K562 (cell line): Measurements from ENCODE around the gene TLNRD1. TPM values are rescaled to one million over a fixed set of nuclear protein-coding genes. Genes with fewer than 3 reads are reported as not detected.

Experiments used
- CBFB ChIP-seq: sonication (generic); formaldehyde crosslinking; IDR thresholded peaks from 2 replicates; pipeline ENCODE4 v1.4.0; 2020; ENCODE audit warnings: mild to moderate bottlenecking, missing genetic modification reagents
- CBX5 ChIP-seq: IDR thresholded peaks from 2 replicates; pipeline ENCODE4 v1.6.1; 2014; ENCODE audit warnings: low read depth, borderline replicate concordance
- HDAC6 ChIP-seq: IDR thresholded peaks from 2 replicates; pipeline ENCODE4 v1.6.1; 2012; ENCODE audit warnings: low read depth, mild to moderate bottlenecking, control low read depth, inconsistent platforms, low read length, moderate library complexity
- MYBL2 ChIP-seq, 2 experiments: fragments of 450-650 bp in 1 of 2; sonication (generic) in 1 of 2; formaldehyde crosslinking in 1 of 2; IDR thresholded peaks; 2 replicates each; pipeline versions ENCODE4 v1.6.1 to v1.8.1; 2017 to 2022; ENCODE audit warnings: borderline replicate concordance in 1 of 2, inconsistent platforms in 1 of 2, low read depth in 1 of 2, mild to moderate bottlenecking in 1 of 2, missing genetic modification reagents in 1 of 2, moderate library complexity in 1 of 2
- NBN ChIP-seq: fragments of 450-650 bp; IDR thresholded peaks from 2 replicates; pipeline ENCODE4 v1.6.1; 2016; ENCODE audit warnings: low read depth, mild to moderate bottlenecking
- NFE2L1 ChIP-seq: fragments of 450-650 bp; IDR thresholded peaks from 2 replicates; pipeline ENCODE4 v1.6.1; 2016; ENCODE audit warnings: missing genetic modification characterization, low read depth, mild to moderate bottlenecking, missing compliant biosample characterization, moderate library complexity, borderline replicate concordance
- RFX7 ChIP-seq: fragments of 250-450 bp; sonication (Bioruptor Pico); IDR thresholded peaks from 2 replicates; pipeline ENCODE4 v1.5.1; 2021; ENCODE audit warnings: mild to moderate bottlenecking
- ZNF134 ChIP-seq: fragments of 250-450 bp; sonication (Bioruptor Pico); conservative IDR thresholded peaks from 2 replicates; pipeline ENCODE4 v1.4.0; 2020
- ZNF197 ChIP-seq: fragments of 200-800 bp; sonication (Bioruptor generic); IDR thresholded peaks from 2 replicates; pipeline ENCODE4 v1.6.1; 2016; ENCODE audit warnings: low read depth, missing genetic modification characterization, missing compliant biosample characterization
- ZNF274 ChIP-seq: IDR thresholded peaks from 2 replicates; pipeline ENCODE4 v1.6.1; 2011; ENCODE audit warnings: low read depth, mild to moderate bottlenecking, low read length, moderate library complexity, borderline replicate concordance
- ZNF507 ChIP-seq: conservative IDR thresholded peaks from 2 replicates; pipeline ENCODE4 v1.6.1; 2017; ENCODE audit warnings: missing genetic modification characterization, missing compliant biosample characterization
- ZNF830 ChIP-seq: fragments of 250-450 bp; sonication (Bioruptor Pico); IDR thresholded peaks from 2 replicates; pipeline ENCODE4 v1.5.0; 2021; ENCODE audit warnings: mild to moderate bottlenecking
- polyA plus RNA-seq, 8 experiments: library from polyadenylated mRNA; depleted of rRNA in 4 of 8; stranded (reverse) in 5 of 8; unstranded in 3 of 8; fragments of >200 nt; fragmentation: Nextera tagmentation in 2 of 8; fragmentation: Illumina TruSeq in 1 of 8; extraction: Ambion mirVana in 2 of 8; extraction: Trizol in 1 of 8; gene quantifications; 2 replicates each; pipeline versions ENCODE4 v1.2.1 to v1.2.3, GENCODE V29; 2011 to 2014; ENCODE audit warnings: inconsistent platforms in 1 of 8, missing spikeins in 1 of 8
- total RNA-seq, 7 experiments: library from RNA; depleted of rRNA in 6 of 7; stranded (reverse); fragments of >200 nt in 6 of 7; fragmentation: Illumina TruSeq in 2 of 7; extraction: Trizol in 2 of 7; gene quantifications; 2 replicates each; pipeline versions ENCODE4 v1.2.1 to v1.2.3, GENCODE V29; 2011 to 2021; ENCODE audit warnings: low replicate concordance in 1 of 7
- TF ChIP-seq, protein P1 (sequence below): fragments of 450-650 bp; formaldehyde crosslinking; IDR thresholded peaks from 2 replicates; pipeline ENCODE4 v1.4.0; 2020; ENCODE audit warnings: mild to moderate bottlenecking, moderate library complexity
- TF ChIP-seq, protein P2 (sequence below): fragments of 450-650 bp; formaldehyde crosslinking; IDR thresholded peaks from 2 replicates; pipeline ENCODE4 v1.4.0; 2022; ENCODE audit warnings: missing genetic modification characterization
- TF ChIP-seq, protein P3 (sequence below), 2 experiments: fragments of 450-650 bp in 1 of 2; sonication (generic) in 1 of 2; formaldehyde crosslinking in 1 of 2; IDR thresholded peaks; 2 replicates each; pipeline versions ENCODE4 v1.7.1 to v1.9.0; 2016 to 2022; ENCODE audit warnings: inconsistent platforms in 1 of 2, mild to moderate bottlenecking in 1 of 2, missing genetic modification reagents in 1 of 2

Gene TLNRD1
- total and polyA plus RNA-seq, 9 of the 15 experiments (the other 6 are each of a cell fraction or from before 2014, with no cell fraction given) = 1.1 to 33.1 (median 5.7) TPM

DNA sequence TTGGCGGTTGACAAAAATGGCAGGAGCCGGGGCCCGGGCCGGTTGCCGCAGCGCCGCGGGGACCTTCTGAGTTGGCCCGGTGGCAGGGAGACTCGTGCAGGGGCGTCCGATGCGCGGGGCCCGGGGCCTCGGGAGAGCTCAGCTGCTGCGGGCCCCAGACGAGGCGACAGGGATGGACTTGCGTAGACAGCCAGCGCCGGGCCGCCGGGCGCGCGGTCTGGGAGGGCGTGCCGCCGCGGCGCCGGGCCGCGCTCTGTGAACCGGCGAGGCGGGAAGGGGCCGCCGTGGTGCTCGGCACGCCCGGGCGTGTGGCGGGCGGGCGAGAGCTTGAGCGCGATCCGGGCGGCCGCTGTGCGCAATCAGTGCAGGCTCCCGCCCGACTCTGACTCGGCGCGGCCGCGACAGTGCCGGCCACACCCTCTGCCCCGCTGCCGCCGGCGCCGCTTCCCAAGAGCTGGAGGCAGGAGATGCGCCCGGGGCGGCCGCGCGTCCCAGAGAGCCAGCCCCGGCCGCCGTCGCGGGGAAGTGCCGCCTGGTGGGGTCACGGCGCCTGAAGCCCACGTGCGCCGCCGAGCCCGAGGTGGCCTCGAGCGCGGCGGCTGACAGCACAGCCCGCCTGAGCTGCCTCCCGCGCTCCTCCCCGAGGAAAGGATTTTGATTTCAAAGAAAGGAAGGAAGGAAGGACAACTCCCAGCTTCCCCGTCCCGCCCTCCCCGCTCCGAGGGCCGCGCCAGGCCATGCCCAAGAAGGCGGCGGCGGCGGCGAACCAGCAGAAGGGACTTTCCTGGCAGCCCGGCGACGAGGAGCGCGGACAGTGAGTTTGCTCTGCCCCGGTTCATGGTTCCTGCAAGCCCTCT, 657 bp downstream of the TLNRD1 start (continued):
- TF ChIP-seq CBFB (CRISPR knock-in tag) (no peak), ZNF134 (CRISPR knock-in tag) (no peak), ZNF274 (no peak), ZNF197 (CRISPR knock-in tag) (no peak), RFX7 (CRISPR knock-in tag) (no peak), ZNF830 (CRISPR knock-in tag) (no peak), MYBL2 (IDR thresholded peaks at IDR 0.05; ENCODE audit: low read depth) (no peak), MYBL2 (CRISPR knock-in tag; IDR thresholded peaks at IDR 0.05; ENCODE audit: borderline replicate concordance) (no peak), CBX5 (no peak), ZNF507 (tag) (no peak), NFE2L1 (tag) (no peak), HDAC6 (no peak), NBN (no peak)
- TF ChIP-seq, protein P1, sequence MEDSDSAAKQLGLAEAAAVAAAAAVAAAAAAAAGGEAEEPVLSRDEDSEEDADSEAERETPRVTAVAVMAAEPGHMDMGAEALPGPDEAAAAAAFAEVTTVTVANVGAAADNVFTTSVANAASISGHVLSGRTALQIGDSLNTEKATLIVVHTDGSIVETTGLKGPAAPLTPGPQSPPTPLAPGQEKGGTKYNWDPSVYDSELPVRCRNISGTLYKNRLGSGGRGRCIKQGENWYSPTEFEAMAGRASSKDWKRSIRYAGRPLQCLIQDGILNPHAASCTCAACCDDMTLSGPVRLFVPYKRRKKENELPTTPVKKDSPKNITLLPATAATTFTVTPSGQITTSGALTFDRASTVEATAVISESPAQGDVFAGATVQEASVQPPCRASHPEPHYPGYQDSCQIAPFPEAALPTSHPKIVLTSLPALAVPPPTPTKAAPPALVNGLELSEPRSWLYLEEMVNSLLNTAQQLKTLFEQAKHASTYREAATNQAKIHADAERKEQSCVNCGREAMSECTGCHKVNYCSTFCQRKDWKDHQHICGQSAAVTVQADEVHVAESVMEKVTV (CRISPR knock-in tag) = no peak
- TF ChIP-seq, protein P2, sequence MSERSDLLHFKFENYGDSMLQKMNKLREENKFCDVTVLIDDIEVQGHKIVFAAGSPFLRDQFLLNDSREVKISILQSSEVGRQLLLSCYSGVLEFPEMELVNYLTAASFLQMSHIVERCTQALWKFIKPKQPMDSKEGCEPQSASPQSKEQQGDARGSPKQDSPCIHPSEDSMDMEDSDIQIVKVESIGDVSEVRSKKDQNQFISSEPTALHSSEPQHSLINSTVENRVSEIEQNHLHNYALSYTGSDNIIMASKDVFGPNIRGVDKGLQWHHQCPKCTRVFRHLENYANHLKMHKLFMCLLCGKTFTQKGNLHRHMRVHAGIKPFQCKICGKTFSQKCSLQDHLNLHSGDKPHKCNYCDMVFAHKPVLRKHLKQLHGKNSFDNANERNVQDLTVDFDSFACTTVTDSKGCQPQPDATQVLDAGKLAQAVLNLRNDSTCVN (CRISPR knock-in tag) = no peak
- TF ChIP-seq, protein P3, sequence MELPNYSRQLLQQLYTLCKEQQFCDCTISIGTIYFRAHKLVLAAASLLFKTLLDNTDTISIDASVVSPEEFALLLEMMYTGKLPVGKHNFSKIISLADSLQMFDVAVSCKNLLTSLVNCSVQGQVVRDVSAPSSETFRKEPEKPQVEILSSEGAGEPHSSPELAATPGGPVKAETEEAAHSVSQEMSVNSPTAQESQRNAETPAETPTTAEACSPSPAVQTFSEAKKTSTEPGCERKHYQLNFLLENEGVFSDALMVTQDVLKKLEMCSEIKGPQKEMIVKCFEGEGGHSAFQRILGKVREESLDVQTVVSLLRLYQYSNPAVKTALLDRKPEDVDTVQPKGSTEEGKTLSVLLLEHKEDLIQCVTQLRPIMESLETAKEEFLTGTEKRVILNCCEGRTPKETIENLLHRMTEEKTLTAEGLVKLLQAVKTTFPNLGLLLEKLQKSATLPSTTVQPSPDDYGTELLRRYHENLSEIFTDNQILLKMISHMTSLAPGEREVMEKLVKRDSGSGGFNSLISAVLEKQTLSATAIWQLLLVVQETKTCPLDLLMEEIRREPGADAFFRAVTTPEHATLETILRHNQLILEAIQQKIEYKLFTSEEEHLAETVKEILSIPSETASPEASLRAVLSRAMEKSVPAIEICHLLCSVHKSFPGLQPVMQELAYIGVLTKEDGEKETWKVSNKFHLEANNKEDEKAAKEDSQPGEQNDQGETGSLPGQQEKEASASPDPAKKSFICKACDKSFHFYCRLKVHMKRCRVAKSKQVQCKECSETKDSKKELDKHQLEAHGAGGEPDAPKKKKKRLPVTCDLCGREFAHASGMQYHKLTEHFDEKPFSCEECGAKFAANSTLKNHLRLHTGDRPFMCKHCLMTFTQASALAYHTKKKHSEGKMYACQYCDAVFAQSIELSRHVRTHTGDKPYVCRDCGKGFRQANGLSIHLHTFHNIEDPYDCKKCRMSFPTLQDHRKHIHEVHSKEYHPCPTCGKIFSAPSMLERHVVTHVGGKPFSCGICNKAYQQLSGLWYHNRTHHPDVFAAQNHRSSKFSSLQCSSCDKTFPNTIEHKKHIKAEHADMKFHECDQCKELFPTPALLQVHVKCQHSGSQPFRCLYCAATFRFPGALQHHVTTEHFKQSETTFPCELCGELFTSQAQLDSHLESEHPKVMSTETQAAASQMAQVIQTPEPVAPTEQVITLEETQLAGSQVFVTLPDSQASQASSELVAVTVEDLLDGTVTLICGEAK (IDR thresholded peaks at IDR 0.05) = no peak
- TF ChIP-seq, protein P3 (CRISPR knock-in tag; IDR thresholded peaks at IDR 0.05) = no peak
